Spleen (tissue), 11 donors: ENCODE data around the gene THRAP3. TPM values are rescaled to one million over a fixed set of nuclear protein-coding genes. Genes with fewer than 3 reads are reported as not detected.
A peak's percentile ranks its signal among the peaks of the same experiment; 100 is the strongest.

Experiments used
- DNase-seq: peaks from one replicate; pipeline ENCODE4 v3.0.0-alpha.2; 2020
- H3K27ac ChIP-seq, 8 donors: fragments of 200-600 bp; sonication (generic) in 7 of 8; 1 replicate in 4 of 8; 2 replicates in 4 of 8; pipeline versions ENCODE4 v1.5.0 to v1.8.0; 2016 to 2021; ENCODE audit warnings: inconsistent platforms in 4 of 8, mild to moderate bottlenecking in 4 of 8, moderate library complexity in 1 of 8
- H3K27me3 ChIP-seq, 7 donors: fragments of 200-600 bp; sonication (generic) in 6 of 7; replicated peaks in 1 of 7; 1 replicate in 4 of 7; 2 replicates in 3 of 7; pipeline versions ENCODE4 v1.5.0 to v1.8.0; 2016 to 2021; ENCODE audit warnings: inconsistent platforms in 3 of 7, mild to moderate bottlenecking in 1 of 7
- H3K36me3 ChIP-seq, 6 donors: fragments of 200-600 bp; sonication (generic) in 5 of 6; 1 replicate in 4 of 6; 2 replicates in 2 of 6; pipeline versions ENCODE4 v1.5.0 to v1.8.0; 2016 to 2021; ENCODE audit warnings: inconsistent platforms in 2 of 6
- H3K4me1 ChIP-seq, 6 donors: fragments of 200-600 bp; sonication (generic) in 5 of 6; 1 replicate in 3 of 6; 2 replicates in 3 of 6; pipeline versions ENCODE4 v1.5.0 to v1.8.0; 2016 to 2021; ENCODE audit warnings: inconsistent platforms in 3 of 6
- H3K4me3 ChIP-seq, 8 donors: fragments of 200-600 bp; sonication (generic) in 7 of 8; 1 replicate in 4 of 8; 2 replicates in 4 of 8; pipeline versions ENCODE4 v1.5.0 to v1.8.0; 2016 to 2021; ENCODE audit warnings: inconsistent platforms in 4 of 8, mild to moderate bottlenecking in 4 of 8, moderate library complexity in 2 of 8
- H3K9me3 ChIP-seq, 8 donors: fragments of 200-600 bp; sonication (generic) in 7 of 8; 1 replicate in 4 of 8; 2 replicates in 4 of 8; pipeline versions ENCODE4 v1.5.0 to v1.8.0; 2016 to 2021; ENCODE audit warnings: inconsistent platforms in 4 of 8
- CTCF ChIP-seq, 11 experiments: fragments of 200-600 bp in 7 of 11; fragments of 450-650 bp in 4 of 11; sonication (generic) in 4 of 11; IDR thresholded peaks in 8 of 11; conservative IDR thresholded peaks in 3 of 11; 1 replicate in 7 of 11; 2 replicates in 4 of 11; pipeline versions ENCODE4 v1.4.0 to v1.8.0; 2016 to 2021; ENCODE audit warnings: antibody characterized with exemption in 11 of 11, inconsistent platforms in 4 of 11, mild to moderate bottlenecking in 1 of 11
- POLR2A ChIP-seq, 3 donors: fragments of 450-650 bp; IDR thresholded peaks; one replicate each; pipeline ENCODE4 v1.5.1; 2017; ENCODE audit warnings: antibody characterized with exemption in 3 of 3, mild to moderate bottlenecking in 1 of 3
- POLR2AphosphoS5 ChIP-seq, 3 donors: sonication (generic); formaldehyde crosslinking; IDR thresholded peaks; one replicate each; pipeline ENCODE4 v1.5.1; 2017; ENCODE audit warnings: antibody characterized with exemption in 3 of 3
- WGBS, 5 donors: extraction: QIAGEN DNeasy Blood & Tissue Kit in 3 of 5; methylation state at CpG; one replicate each; pipeline versions ENCODE4 v1.1.5 to v1.1.7; 2013 to 2018; 5-methylcytosine and 5-hydroxymethylcytosine counted together
- intact Hi-C: fragments of 100-400 bp; cut with DNase I; formaldehyde crosslinking; loops from one replicate; pipeline ENCODE4 v1.15.0; 2023; ENCODE audit warnings: low total_unique reads
- polyA plus RNA-seq, 3 donors: library from polyadenylated mRNA; stranded (reverse); fragments of 200-250 nt; gene quantifications; one replicate each; pipeline ENCODE4 v1.2.1, GENCODE V29; 2013
- total RNA-seq, 7 donors: library from RNA; depleted of rRNA in 3 of 7; stranded (reverse); fragments of >200 nt in 3 of 7; fragmentation: NEBNext Ultra II Directional in 4 of 7; extraction: Animal tissue kit (Norgen Biotek cat#: 25700) in 4 of 7; gene quantifications; one replicate each; pipeline versions ENCODE4 v1.1.0 to v1.2.1, GENCODE V29; 2016 to 2021
- donor health status: healthy with polysubstance abuse.
- donor health status: DM: no; HTN: no; CAD: no; lungs with moderate emphysema.
- donor health status: DM: no; HTN: no; CAD: no.
- donor health status: Bipolar disorder and iron deficiency.
- donor health status: healthy.
- donor health status: DM: no; HTN: no; CAD: no.
- donor health status: DM: yes; HTN: yes; CAD: no.

THRAP3 gene
- total and polyA plus RNA-seq, 10 donors = 21.2 to 109 (median 86.4) TPM

- Histone ChIP-seq H3K36me3 (peaks cover 0 to 72% (median 14%) of the 10 kb centered on the region in 6 donors), H3K27me3 (no peaks in the 10 kb centered on the region), H3K27ac (peak overlapping the region in 2 of 8 donors; percentile 12 to 57), H3K4me3 (no peak overlapping the region), H3K9me3 (no peaks in the 10 kb centered on the region), H3K4me1 (peaks cover 14 to 92% (median 60%) of the 10 kb centered on the region in 6 donors)
- no peak for TF ChIP-seq POLR2AphosphoS5 (IDR thresholded peaks at IDR 0.05)
- no peak for TF ChIP-seq CTCF (IDR thresholded peaks at IDR 0.05 in 8 of 11, conservative IDR thresholded peaks at IDR 0.05 in 3 of 11)
- TF ChIP-seq POLR2A (IDR thresholded peaks at IDR 0.05) = no peak
- no peak for DNase-seq
- WGBS, 5 donors = 58 to 75% (median 65%) methylated on average over 4 of the region's 4 CpGs
- intact Hi-C loops = no loop called here
Observed at GRCh38 chr1:36239941-36240637, 15.8 kb downstream of the THRAP3 start.

- Histone ChIP-seq H3K27ac (peak overlapping the region in 5 of 8 donors; percentile 45 to 84 (median 71)), H3K9me3 (no peaks in the 10 kb centered on the region), H3K4me3 (no peak overlapping the region), H3K27me3 (no peaks in the 10 kb centered on the region), H3K36me3 (peaks cover 0 to 33% (median under 1%) of the 10 kb centered on the region in 6 donors), H3K4me1 (peaks cover 27 to 95% (median 66%) of the 10 kb centered on the region in 6 donors)
- DNase-seq = no peak
- WGBS, 5 donors = 86 to 95% (median 91%) methylated on average over 3 of the region's 3 CpGs
- intact Hi-C loops = no loop called here
- TF ChIP-seq POLR2A (IDR thresholded peaks at IDR 0.05) = no peak
- TF ChIP-seq CTCF (IDR thresholded peaks at IDR 0.05 in 8 of 11, conservative IDR thresholded peaks at IDR 0.05 in 3 of 11) = no peak
- no peak for TF ChIP-seq POLR2AphosphoS5 (IDR thresholded peaks at IDR 0.05)
Observed at GRCh38 chr1:36247538-36247937, 23.3 kb downstream of the THRAP3 start.

GRCh38 chr1:36248250-36248894 is 24.1 kb downstream of the THRAP3 start:
- 39 to 63% (median 50%) methylated on average over 4 of the region's 4 CpGs for WGBS, 5 donors
- Histone ChIP-seq H3K4me3 (no peak overlapping the region), H3K4me1 (peaks cover 25 to 98% (median 72%) of the 10 kb centered on the region in 6 donors), H3K27me3 (no peaks in the 10 kb centered on the region), H3K27ac (peak overlapping the region in 7 of 8 donors; percentile 1 to 84 (median 58)), H3K36me3 (peaks cover 0 to 31% (median 0%) of the 10 kb centered on the region in 6 donors), H3K9me3 (no peaks in the 10 kb centered on the region)
- intact Hi-C loops = no loop called here
- TF ChIP-seq CTCF (IDR thresholded peaks at IDR 0.05 in 8 of 11, conservative IDR thresholded peaks at IDR 0.05 in 3 of 11) = no peak
- peak in 1 of 3 donors; percentile 53 for TF ChIP-seq POLR2AphosphoS5 (IDR thresholded peaks at IDR 0.05)
- DNase-seq = no peak
